ENCODE measurements around the gene C16orf92.

C16orf92 gene

DNA sequence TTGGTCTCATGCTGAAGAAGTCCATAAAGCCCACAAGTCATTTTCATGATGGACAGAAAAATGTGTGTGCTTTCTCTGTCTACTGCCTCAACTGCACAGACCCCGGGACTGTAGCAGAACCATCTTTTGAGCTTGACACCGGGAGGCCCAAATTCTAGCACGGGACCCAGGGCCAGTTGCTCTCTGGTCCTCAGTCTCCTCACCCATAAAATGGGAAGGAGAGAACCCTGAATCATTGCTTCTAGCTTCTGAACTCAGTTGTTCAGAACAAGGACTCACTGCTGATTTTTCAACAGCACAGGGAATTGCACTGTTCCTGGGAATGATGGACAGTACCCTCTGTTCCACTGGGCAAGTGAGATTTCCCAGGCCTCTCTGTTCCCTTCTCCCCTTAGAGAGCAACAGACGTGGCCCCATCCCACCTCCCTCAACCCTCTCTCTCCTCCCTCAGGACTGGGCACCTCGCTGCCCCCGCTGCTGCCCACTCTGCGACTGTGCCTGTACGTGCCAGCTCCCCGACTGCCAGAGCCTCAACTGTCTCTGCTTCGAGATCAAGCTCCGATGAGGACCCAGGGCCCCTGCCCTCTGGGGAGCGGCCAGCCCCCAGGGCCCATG lies 40.4 kb downstream of the C16orf92 start:
- no peak for DNase-seq

- DNase-seq: peak in 1 of 2 donors; percentile 49
Observed at GRCh38 chr16:30063893-30064728, 41.1 kb downstream of the C16orf92 start.

DNA sequence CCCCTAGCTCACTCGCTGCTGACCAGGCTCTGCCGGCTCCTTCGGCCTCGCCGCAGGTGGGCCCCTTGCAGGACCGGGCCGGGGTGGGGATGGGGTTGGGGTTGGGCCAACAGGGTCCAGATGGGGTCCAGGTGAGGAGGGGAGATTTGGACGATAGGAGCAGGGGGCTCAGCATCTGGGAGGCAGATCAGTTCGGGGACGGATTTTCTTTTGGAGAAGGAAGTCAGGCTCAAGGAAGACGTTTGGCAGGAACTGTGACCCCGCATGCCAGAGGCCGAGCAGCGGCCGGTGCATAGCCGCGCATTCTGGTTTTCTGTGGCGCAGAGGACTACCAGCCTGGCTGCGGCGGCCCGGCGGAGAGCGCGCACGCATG lies 41.7 kb downstream of the C16orf92 start:
- DNase-seq: no peak

GRCh38 chr16:30065102-30065942 lies 42.3 kb downstream of the C16orf92 start, which contains the start of gene ALDOA:
TSS of gene ALDOA (plus strand) at chr16:30065760. CDS start at chr16:30066898, 1,138 bp downstream.
- DNase-seq: peak; percentile 98 to 99

DNA sequence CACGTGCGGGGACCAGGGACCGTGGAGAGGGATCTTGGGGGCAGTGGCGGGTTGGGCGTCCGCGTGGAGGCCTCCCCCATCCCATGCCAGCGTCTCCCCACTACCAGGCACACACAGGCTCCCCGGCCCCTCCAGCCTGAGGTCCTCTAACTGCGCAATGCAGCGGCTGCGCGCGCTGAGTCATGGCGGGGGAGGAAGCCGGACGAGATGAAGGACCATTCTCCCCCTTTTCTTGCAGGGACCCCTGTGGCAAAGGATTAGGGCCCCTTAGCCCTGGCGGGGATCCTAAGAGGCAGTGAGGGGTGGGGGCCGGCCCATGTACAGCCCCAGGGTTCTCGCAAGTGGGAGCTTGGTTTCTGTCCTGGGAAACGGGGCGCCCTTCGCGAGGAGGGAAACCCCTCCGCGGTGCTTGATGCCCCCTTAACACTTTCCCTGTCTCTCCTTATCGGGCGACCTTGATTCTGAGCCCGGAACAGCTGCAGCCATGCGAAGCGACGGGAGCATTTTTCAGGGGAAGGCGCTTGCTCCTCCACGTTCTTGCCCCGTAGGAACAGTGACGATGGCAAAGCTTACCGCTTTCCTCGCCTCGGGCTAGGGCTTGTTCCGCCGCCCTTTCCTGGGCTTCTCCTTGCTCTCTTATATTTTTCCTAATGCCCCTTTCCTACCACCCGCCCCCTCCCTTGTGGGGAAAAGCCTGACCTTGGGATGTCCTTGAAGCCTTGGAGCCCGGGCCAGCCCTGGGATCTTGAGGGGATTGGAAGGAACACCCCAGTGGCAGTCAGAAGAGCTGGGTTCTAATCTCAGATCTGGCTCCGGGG lies 43.2 kb downstream of the C16orf92 start:
- peak; percentile 50 to 73 for DNase-seq

DNA sequence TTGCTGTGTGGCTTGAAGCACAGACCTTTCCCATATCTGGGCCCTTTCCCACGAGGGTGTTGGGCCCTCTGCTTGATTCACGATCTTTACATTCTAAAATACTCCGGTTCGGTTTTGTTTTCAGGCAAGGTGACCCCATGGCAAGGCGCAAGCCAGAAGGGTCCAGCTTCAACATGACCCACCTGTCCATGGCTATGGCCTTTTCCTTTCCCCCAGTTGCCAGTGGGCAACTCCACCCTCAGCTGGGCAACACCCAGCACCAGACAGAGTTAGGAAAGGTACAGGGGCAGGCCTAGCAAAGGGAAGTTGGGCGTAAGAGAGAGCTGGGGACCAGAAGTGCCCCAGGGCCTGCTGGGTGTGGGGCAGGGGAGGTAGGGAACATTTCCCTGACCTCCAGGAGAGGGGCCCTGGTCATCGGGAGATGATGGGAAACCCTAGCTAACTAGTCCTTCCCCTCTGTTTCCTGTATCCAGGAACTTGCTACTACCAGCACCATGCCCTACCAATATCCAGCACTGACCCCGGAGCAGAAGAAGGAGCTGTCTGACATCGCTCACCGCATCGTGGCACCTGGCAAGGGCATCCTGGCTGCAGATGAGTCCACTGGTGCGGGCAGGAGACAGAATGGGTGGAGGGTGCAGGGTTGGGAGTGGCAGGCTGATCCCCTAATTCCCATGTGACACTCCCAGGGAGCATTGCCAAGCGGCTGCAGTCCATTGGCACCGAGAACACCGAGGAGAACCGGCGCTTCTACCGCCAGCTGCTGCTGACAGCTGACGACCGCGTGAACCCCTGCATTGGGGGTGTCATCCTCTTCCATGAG lies 44.0 kb downstream of the C16orf92 start:
- DNase-seq: peak; percentile 60 to 77

DNA sequence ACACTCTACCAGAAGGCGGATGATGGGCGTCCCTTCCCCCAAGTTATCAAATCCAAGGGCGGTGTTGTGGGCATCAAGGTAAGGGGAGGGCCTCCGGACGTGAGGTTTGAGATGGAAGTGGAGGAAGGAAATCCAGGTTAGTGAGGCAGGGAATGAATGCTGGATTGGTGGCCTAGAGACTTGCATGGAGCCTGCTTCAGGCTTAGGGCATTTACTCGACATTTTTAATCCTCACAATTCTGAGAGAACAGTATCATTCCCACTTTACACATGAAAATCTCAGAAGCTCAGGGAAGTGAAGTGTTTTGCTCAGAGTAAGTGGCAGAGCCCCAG lies 44.6 kb downstream of the C16orf92 start:
- DNase-seq: no peak

DNA sequence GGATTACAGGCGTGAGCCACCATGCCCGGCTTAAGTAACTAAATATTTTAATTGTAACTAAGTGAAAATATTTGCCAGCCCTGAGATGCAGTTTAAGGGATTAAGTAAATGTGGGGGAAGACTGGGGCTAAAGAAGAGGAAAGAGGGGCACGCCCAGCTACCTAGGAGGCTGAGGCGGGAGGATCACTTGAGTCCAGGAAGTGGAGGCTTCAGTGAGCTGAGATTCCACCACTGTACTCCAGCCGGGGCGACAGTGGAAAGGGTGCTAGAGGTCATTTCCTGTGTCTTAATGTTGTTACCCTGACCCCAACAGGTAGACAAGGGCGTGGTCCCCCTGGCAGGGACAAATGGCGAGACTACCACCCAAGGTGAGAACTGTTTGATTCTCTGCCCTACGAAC lies 45.3 kb downstream of the C16orf92 start:
- DNase-seq: no peak

DNA sequence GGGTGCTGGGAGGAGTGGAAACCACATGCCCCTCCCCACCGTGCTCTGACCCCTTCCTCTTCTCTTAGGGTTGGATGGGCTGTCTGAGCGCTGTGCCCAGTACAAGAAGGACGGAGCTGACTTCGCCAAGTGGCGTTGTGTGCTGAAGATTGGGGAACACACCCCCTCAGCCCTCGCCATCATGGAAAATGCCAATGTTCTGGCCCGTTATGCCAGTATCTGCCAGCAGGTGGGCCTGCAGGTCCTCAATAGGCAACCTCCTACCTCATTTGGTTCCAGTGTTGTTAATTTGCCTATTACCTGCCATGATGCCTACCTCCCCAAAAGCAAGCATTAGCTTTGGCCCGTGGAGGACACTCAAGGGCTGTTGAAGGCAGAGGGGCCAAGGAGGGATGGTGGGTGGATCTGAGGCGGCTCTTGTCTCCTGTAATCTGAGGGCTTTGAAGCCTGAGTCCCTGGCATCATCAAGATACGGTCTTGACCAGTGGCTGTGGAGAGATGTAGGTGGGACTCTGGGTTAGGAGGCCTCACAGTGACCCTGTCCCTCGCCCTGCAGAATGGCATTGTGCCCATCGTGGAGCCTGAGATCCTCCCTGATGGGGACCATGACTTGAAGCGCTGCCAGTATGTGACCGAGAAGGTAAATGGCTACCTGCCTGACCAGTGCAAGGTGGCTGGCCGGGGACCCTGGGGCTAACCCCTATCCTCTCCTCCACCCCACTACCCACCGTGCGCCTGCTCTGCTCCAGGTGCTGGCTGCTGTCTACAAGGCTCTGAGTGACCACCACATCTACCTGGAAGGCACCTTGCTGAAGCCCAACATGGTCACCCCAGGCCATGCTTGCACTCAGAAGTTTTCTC lies 46.0 kb downstream of the C16orf92 start:
- peak; percentile 35 to 38 for DNase-seq

DNA sequence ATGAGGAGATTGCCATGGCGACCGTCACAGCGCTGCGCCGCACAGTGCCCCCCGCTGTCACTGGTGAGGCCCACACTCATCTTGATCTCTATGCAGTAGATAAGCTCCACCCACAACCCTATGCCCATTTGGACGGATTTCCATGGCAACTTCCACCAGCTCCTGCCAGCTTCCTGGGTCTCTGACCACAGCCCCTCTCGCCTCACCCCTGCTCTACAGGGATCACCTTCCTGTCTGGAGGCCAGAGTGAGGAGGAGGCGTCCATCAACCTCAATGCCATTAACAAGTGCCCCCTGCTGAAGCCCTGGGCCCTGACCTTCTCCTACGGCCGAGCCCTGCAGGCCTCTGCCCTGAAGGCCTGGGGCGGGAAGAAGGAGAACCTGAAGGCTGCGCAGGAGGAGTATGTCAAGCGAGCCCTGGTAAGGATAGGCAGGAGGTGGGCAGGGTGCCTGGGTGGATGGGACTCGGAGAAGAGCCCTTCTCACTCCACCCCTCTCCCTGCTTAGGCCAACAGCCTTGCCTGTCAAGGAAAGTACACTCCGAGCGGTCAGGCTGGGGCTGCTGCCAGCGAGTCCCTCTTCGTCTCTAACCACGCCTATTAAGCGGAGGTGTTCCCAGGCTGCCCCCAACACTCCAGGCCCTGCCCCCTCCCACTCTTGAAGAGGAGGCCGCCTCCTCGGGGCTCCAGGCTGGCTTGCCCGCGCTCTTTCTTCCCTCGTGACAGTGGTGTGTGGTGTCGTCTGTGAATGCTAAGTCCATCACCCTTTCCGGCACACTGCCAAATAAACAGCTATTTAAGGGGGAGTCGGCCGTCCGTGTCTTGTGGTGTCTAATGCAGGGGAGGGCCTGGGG lies 46.8 kb downstream of the C16orf92 start:
- DNase-seq: no peak

GRCh38 chr16:30070490-30070889 lies 47.5 kb downstream of the C16orf92 start:
- no peak for DNase-seq
